GM03348 (cell line): ENCODE measurements around the gene EPS8L3.

Experiments used
- DNase-seq: peaks from one replicate; pipeline ENCODE4 v3.0.0; 2012; ENCODE audit warnings: low spot score

Gene EPS8L3

GRCh38 chr1:109793486-109794318, 30.0 kb upstream of the EPS8L3 start:
- DNase-seq: peak; percentile 64

DNA sequence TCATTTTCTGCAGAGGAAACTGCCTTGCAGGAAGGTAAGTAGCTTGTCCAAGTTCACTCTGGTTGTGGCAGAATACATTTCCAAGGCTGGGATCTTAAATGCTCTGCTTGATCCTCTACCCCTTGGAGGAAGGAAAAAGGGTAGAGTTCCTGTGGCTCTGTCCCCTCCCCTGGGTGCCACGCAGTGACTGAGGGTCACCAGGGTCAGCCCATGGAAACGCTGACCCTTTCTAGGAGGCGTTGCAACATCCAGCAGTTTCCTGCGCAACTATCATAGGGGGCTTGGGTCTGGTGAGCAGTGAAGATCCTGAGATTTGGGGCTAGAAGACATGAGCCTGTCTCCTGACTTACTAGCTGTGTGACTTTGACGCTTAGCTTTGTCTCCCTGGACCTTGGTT, 29.4 kb upstream of the EPS8L3 start:
- no peak for DNase-seq

- DNase-seq: peak; percentile 90
Measured at GRCh38 chr1:109792056-109792831, 28.5 kb upstream of the EPS8L3 start.

DNA sequence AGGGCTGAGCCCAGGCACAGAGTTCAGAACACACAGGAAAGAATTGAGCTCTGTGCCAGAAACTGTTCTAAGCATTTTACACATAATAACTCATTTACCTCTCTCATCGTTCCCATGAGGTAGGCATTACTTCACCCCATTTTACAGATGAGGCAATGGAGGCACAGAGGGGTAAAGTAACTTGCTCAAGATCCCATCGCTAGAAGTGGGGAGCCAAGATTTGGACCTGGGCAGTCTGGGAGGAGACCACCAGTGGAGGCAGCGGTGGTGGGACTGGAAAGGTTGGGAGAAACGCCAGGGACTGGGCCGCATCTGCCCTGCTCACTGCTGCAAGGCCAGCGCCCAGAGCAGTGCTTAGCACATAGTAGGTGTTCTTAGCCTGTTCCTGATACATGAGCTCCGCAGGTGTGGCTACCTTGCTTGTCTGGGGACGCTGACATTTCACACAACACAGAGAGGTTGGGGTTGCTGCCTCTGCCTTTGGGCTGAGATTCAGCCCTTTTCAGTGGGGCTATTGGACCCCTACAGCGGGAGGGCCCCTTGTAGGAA, 27.8 kb upstream of the EPS8L3 start:
- no peak for DNase-seq

- DNase-seq: no peak
Measured at GRCh38 chr1:109790735-109791494, 27.2 kb upstream of the EPS8L3 start.

- no peak for DNase-seq
Measured at GRCh38 chr1:109790329-109790728, 26.6 kb upstream of the EPS8L3 start.

GRCh38 chr1:109789551-109790180, 25.9 kb upstream of the EPS8L3 start:
- DNase-seq: no peak

GRCh38 chr1:109788695-109789521, 25.2 kb upstream of the EPS8L3 start:
- DNase-seq: no peak

DNA sequence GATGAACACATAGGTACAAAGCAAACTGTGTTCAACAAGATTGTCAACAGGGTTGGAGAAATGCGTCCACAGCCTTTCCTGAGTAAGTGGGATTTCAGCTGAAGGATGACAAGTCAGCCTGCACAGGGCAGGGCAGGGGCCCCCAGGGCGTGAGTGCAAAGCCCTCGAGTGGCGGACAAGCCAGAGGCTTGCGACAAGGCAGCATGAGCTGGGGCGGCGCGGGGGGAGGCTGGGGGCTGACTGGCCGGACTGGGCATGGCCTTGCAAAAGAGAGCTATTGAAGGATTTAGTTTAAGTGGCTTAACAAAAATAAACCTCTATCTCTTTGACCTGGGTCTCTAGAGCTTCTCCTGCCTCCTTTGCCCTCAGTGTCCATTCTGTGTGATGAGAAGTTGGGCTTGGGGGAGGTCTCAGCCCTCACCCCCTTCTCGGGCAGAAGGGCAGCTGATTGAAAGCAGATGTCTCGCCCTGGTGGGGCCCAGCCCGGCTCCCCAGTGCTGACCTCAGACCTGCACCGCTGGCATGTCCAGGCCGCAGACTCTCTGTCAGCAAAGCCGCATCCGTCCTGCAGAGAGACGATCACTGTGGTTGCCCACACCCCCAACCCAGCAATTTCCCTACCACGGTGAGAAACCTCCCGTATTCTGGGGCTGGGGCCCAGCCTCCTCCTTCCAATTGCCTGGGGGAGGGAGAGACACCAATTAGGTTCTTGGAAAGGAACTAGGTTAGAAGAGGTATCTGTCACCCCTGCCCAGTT, 24.3 kb upstream of the EPS8L3 start:
- DNase-seq: no peak

GRCh38 chr1:109787211-109787844, 23.6 kb upstream of the EPS8L3 start:
- no peak for DNase-seq

DNA sequence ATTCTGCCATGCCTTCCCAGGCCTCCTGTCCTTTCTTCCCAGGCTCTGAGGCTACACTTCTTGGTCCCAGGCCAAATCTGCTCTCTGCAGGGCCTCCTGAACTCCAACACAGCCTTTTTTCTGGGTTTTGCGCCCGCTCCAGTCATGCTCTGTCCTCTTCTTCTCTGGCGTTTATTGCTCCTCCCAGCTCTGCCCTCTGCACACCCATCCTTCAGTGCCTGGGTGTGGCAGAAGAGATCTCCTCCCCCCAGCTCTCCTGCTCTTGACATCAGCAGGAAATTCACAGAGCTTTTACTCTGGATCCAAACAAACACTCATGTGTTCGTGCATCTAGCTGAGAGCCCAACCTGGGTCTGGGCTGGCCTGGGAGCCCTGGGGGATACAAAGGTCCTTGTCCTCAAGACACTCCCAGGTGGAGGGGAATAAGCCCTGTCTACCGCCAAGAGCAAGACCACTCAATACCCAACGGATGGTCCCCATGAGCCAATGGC, 22.9 kb upstream of the EPS8L3 start:
- no peak for DNase-seq

DNA sequence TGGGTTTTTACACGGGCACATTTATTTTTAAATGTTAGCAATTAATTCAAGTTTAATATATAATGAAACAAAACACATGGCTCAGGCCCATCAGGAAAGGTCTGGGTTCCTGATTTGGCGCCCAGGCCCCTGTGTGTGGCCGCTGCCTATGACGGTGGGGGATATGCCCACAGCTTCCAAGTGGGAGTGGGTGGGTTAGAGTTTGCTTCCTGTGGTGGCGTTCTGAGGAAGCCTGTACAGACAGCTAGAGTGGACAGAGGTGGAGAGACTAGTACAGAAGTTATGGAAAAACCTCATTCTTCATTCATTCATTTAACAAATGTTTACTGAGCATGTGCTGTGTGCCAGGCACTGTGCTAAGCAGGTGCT, 22.4 kb upstream of the EPS8L3 start:
- DNase-seq: no peak

DNA sequence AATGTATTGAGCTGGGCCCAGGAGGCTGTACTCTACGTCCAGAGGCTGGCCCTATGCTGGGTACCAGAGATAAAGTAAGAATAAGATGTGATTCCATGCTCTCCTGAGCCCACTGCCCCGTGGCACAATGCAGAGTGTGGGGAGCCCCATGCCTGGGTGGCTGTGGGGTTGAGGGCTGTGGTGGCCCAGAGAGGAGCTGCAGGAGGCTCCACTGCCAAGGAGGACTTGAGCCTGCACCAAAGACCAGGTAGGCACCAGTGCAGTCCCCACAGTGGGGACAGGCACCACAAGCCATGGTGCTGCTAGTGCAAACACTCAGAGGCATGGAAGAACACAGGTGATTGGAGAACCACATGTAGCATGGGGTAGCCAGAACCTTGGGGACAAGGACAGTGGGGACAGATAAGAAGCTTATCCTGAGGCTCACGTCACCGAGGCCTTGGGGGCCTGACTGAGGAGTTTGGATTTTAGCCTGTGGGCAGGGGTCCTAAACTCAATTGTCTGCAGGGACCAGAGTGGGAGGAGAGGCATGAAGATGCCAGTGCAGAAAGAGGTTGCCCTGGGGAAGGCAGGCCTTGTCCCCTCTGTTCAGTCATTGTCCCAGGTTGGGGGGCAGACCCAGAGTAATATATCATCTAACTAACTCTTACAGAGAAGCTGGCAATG, 21.9 kb upstream of the EPS8L3 start:
- no peak for DNase-seq

GRCh38 chr1:109784551-109785252, 21.0 kb upstream of the EPS8L3 start:
- no peak for DNase-seq

DNA sequence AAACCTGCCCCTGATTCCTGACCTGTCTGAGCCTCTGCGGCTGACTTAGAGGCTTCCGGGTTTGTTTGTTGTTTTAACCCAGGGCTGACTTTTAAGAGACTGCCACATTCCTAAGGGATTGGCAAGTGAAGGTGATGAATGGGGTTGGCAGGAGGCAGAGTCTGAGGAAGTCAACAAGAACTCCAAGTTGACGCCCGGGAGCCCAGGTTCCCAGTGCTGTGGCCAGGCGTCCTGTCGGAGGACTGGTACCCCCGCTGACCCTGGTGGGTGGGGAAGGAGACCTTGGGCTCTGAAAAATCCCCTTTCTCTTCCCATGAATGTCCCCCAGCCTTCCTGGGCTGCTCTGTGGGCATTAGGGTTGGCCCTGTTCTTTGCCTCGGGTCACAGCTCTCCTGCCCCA, 19.7 kb upstream of the EPS8L3 start:
- DNase-seq: peak; percentile 80

DNA sequence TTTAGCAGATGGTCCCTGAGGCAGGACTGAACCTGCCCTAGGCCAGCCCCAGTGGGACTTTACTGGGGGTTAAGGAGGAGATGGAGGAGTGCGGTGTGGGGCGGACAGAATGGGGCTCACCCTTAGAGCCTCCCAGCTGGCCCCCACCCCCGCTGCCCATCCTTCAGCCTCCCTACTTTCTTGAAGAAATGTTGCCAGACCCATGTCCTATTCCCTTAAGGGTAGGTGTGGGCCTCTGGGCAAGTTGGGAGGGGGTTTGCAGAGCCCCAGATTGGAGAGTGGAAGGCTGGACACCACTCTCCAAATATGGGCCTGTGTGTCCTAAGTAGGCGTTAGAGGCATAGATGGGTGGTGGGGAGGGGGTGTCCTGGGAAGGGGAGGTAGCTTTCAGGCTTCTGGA, 19.2 kb upstream of the EPS8L3 start:
- DNase-seq: no peak

GRCh38 chr1:109782514-109782913, 18.8 kb upstream of the EPS8L3 start:
- DNase-seq: peak; percentile 73

DNA sequence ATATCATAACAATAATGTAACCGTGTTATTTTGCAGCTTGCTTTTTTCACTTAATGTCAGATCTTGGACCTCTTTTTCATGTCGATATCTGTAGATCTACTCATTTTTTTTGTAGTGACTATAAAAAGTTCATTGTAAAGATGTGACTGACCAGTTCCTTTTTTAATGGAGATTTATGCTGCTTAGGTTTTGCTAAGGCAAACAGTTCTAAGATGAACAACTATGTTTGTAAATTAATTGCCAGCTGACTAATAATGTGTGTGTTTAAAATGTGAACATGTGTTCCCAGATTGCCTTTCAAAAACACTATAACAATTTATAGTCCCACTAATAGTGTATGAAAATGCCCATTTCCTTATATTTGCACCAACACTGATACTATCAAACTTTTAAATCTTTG, 18.1 kb upstream of the EPS8L3 start:
- DNase-seq: no peak
